Kidney epithelial cell (primary cell): ENCODE results near the gene THOC1. TPM values are rescaled to one million over a fixed set of nuclear protein-coding genes. Genes with fewer than 3 reads are reported as not detected.

Source experiments
- DNase-seq: peaks from one replicate; pipeline ENCODE4 v3.0.0-alpha.2; 2010; ENCODE audit warnings: low read depth
- H3K27me3 ChIP-seq: 2 replicates; pipeline ENCODE4 v1.6.0; 2011; ENCODE audit warnings: low read length; ENCODE audit not compliant: control insufficient read depth, insufficient read depth
- H3K36me3 ChIP-seq: 2 replicates; pipeline ENCODE4 v1.5.1; 2011; ENCODE audit warnings: low read length; ENCODE audit not compliant: control insufficient read depth, insufficient read depth
- H3K4me3 ChIP-seq: 2 replicates; pipeline ENCODE4 v1.5.1; 2011; ENCODE audit warnings: low read depth, mild to moderate bottlenecking, control low read depth, low read length
- CTCF ChIP-seq: IDR thresholded peaks from 2 replicates; pipeline ENCODE4 v1.5.1; 2011; ENCODE audit warnings: mild to moderate bottlenecking, moderate library complexity, low read length, control low read depth, inconsistent platforms; ENCODE audit not compliant: insufficient read depth, poor library complexity, severe bottlenecking
- total RNA-seq: library from RNA; depleted of rRNA; stranded (reverse); fragments of >200 nt; gene quantifications from 2 replicates; pipeline ENCODE4 v1.2.3, GENCODE V29; 2015

The THOC1 gene
- total RNA-seq, 1 donor from 2014 or later = 28.7 TPM

- DNase-seq = no peak
- H3K4me3 ChIP-seq = no peak overlapping the region
Observed at GRCh38 chr18:192801-193200, 75.0 kb downstream of the THOC1 start.

GRCh38 chr18:191725-192124 is 76.1 kb downstream of the THOC1 start:
- no peaks in the 10 kb centered on the region for H3K27me3 ChIP-seq
- no peak for DNase-seq
- no peaks in the 10 kb centered on the region for H3K36me3 ChIP-seq
- TF ChIP-seq CTCF = no peak
- no peak overlapping the region for H3K4me3 ChIP-seq

More at GRCh38 chr18:192801-193200, 75.0 kb downstream of the THOC1 start:
- peaks cover 2% of the 10 kb centered on the region for H3K36me3 ChIP-seq
- no peaks in the 10 kb centered on the region for H3K27me3 ChIP-seq
- TF ChIP-seq CTCF = no peak

GRCh38 chr18:189254-189653 is 78.6 kb downstream of the THOC1 start:
- no peaks in the 10 kb centered on the region for H3K27me3 ChIP-seq
- DNase-seq = no peak
- TF ChIP-seq CTCF = no peak
- H3K4me3 ChIP-seq = no peak overlapping the region
- no peaks in the 10 kb centered on the region for H3K36me3 ChIP-seq

- DNase-seq = no peak
- no peak for TF ChIP-seq CTCF
- Histone ChIP-seq H3K27me3 (no peaks in the 10 kb centered on the region), H3K36me3 (no peaks in the 10 kb centered on the region), H3K4me3 (no peak overlapping the region)
Observed at GRCh38 chr18:183769-184168, 84.1 kb downstream of the THOC1 start.

- no peaks in the 10 kb centered on the region for H3K36me3 ChIP-seq
- no peaks in the 10 kb centered on the region for H3K27me3 ChIP-seq
- no peak overlapping the region for H3K4me3 ChIP-seq
- no peak for DNase-seq
- TF ChIP-seq CTCF = no peak
Observed at GRCh38 chr18:181711-182110, 86.1 kb downstream of the THOC1 start.

GRCh38 chr18:179499-179898 is 88.3 kb downstream of the THOC1 start:
- H3K4me3 ChIP-seq = no peak overlapping the region
- DNase-seq = no peak
- H3K36me3 ChIP-seq = no peaks in the 10 kb centered on the region
- H3K27me3 ChIP-seq = no peaks in the 10 kb centered on the region
- TF ChIP-seq CTCF = no peak
